HEK293T (cell line): ENCODE measurements around the gene ZGPAT.

ENCODE experiments used
- CTCF ChIA-PET: fragments of 350-600 bp; formaldehyde crosslinking; extraction: SDS; loops from one replicate; lab custom pipeline; 2021; ENCODE audit warnings: antibody characterized with exemption, inconsistent platforms; lab: Yijun Ruan, JAX
- POLR2A ChIA-PET: fragments of 350-600 bp; formaldehyde crosslinking; extraction: SDS; loops from one replicate; lab custom pipeline; 2020; ENCODE audit warnings: antibody characterized with exemption, inconsistent platforms; lab: Yijun Ruan, JAX
- DNase-seq: peaks from one replicate; pipeline ENCODE4 v3.0.0; 2012; ENCODE audit warnings: mixed read lengths; ENCODE audit errors: extremely low spot score
- ARNT ChIP-seq: fragments of 450-650 bp; IDR thresholded peaks from 2 replicates; pipeline ENCODE4 v1.6.1; 2017; ENCODE audit warnings: mild to moderate bottlenecking
- BHLHE40 ChIP-seq: fragments of 450-650 bp; IDR thresholded peaks from 2 replicates; pipeline ENCODE4 v1.6.1; 2016; ENCODE audit warnings: mild to moderate bottlenecking, moderate library complexity, borderline replicate concordance
- CTBP1 ChIP-seq: fragments of 450-650 bp; IDR thresholded peaks from 2 replicates; pipeline ENCODE4 v1.6.1; 2016; ENCODE audit warnings: borderline replicate concordance
- ELF4 ChIP-seq: fragments of 450-650 bp; IDR thresholded peaks from 2 replicates; pipeline ENCODE4 v1.6.1; 2017; ENCODE audit warnings: antibody characterized with exemption
- FOXA1 ChIP-seq: fragments of 450-650 bp; IDR thresholded peaks from 2 replicates; pipeline ENCODE4 v1.6.1; 2016; ENCODE audit warnings: mild to moderate bottlenecking
- FOXK2 ChIP-seq: fragments of 450-650 bp; IDR thresholded peaks from 2 replicates; pipeline ENCODE4 v1.6.1; 2016; ENCODE audit warnings: mild to moderate bottlenecking
- FOXM1 ChIP-seq: fragments of 450-650 bp; IDR thresholded peaks from 2 replicates; pipeline ENCODE4 v1.6.1; 2017; ENCODE audit warnings: mild to moderate bottlenecking, borderline replicate concordance
- HDGF ChIP-seq: fragments of 450-650 bp; IDR thresholded peaks from 2 replicates; pipeline ENCODE4 v1.6.1; 2017; ENCODE audit warnings: antibody characterized with exemption, borderline replicate concordance
- L3MBTL2 ChIP-seq: fragments of 450-650 bp; conservative IDR thresholded peaks from 2 replicates; pipeline ENCODE4 v1.6.1; 2016; ENCODE audit warnings: mild to moderate bottlenecking
- LEF1 ChIP-seq: fragments of 450-650 bp; IDR thresholded peaks from 2 replicates; pipeline ENCODE4 v1.6.1; 2017; ENCODE audit warnings: mild to moderate bottlenecking, borderline replicate concordance
- NFRKB ChIP-seq: fragments of 450-650 bp; IDR thresholded peaks from 2 replicates; pipeline ENCODE4 v1.6.1; 2016; ENCODE audit warnings: mild to moderate bottlenecking, moderate library complexity
- PKNOX1 ChIP-seq: fragments of 450-650 bp; IDR thresholded peaks from 2 replicates; pipeline ENCODE4 v1.6.1; 2016
- SP1 ChIP-seq: fragments of 450-650 bp; IDR thresholded peaks from 2 replicates; pipeline ENCODE4 v1.6.1; 2017
- SUZ12 ChIP-seq: fragments of 450-650 bp; IDR thresholded peaks from 2 replicates; pipeline ENCODE4 v1.6.1; 2016; ENCODE audit warnings: mild to moderate bottlenecking
- TARDBP ChIP-seq: fragments of 450-650 bp; IDR thresholded peaks from 2 replicates; pipeline ENCODE4 v1.6.1; 2016
- ZNF384 ChIP-seq: fragments of 450-650 bp; IDR thresholded peaks from 2 replicates; pipeline ENCODE4 v1.6.1; 2016

Gene ZGPAT

GRCh38 chr20:63673951-63674350 lies 33.9 kb upstream of the ZGPAT start:
- POLR2A ChIA-PET, result no interaction called here
- CTCF ChIA-PET, result no interaction called here
- DNase-seq, result no peak
- TF ChIP-seq TARDBP (no peak), ZNF384 (no peak), PKNOX1 (no peak), BHLHE40 (no peak), FOXK2 (no peak), CTBP1 (no peak), FOXM1 (no peak), ARNT (no peak), HDGF (no peak), SUZ12 (no peak), L3MBTL2 (no peak), FOXA1 (no peak), LEF1 (no peak), NFRKB (no peak)

- CTCF ChIA-PET, result no interaction called here
Observed at GRCh38 chr20:63675681-63676368, 32.0 kb upstream of the ZGPAT start.

GRCh38 chr20:63678071-63678470 lies 29.8 kb upstream of the ZGPAT start:
- DNase-seq, result no peak
- POLR2A ChIA-PET, result no interaction called here
- no peak for TF ChIP-seq SP1
- TF ChIP-seq FOXK2, result no peak
- no peak for TF ChIP-seq FOXM1
- TF ChIP-seq CTBP1, result no peak
- TF ChIP-seq TARDBP, result no peak
- TF ChIP-seq ZNF384, result no peak
- CTCF ChIA-PET, result no interaction called here

More at GRCh38 chr20:63675681-63676368, 32.0 kb upstream of the ZGPAT start:
- TF ChIP-seq FOXA1, result no peak
- TF ChIP-seq HDGF, result no peak
- TF ChIP-seq ARNT, result no peak
- TF ChIP-seq ZNF384, result no peak
- no peak for TF ChIP-seq CTBP1
- no peak for TF ChIP-seq L3MBTL2
- TF ChIP-seq SUZ12, result no peak
- no peak for TF ChIP-seq PKNOX1
- TF ChIP-seq TARDBP, result no peak
- no peak for TF ChIP-seq FOXK2
- no peak for TF ChIP-seq FOXM1
- no peak for TF ChIP-seq SP1
- no peak for TF ChIP-seq ELF4
- TF ChIP-seq LEF1, result no peak
- no peak for TF ChIP-seq NFRKB
- TF ChIP-seq BHLHE40, result no peak
- POLR2A ChIA-PET, result interaction anchor here (0.6 kb wide), 1 partner anchor 30 kb away, joined by 3 read pairs; no protein-coding TSS in a partner anchor
- DNase-seq, result no peak

- ChIA-PET POLR2A (interaction anchor here (1.4 kb wide), 1 partner anchor 20 kb away, joined by 5 read pairs; the partner anchor contains the start of gene RTEL1), CTCF (no interaction called here)
- no peak for TF ChIP-seq SP1
- TF ChIP-seq ZNF384, result no peak
- no peak for TF ChIP-seq ARNT
- no peak for TF ChIP-seq PKNOX1
- no peak for TF ChIP-seq FOXM1
- no peak for TF ChIP-seq HDGF
- TF ChIP-seq NFRKB, result no peak
- no peak for TF ChIP-seq BHLHE40
- TF ChIP-seq LEF1, result no peak
- no peak for TF ChIP-seq FOXA1
- TF ChIP-seq SUZ12, result no peak
- TF ChIP-seq CTBP1, result no peak
- TF ChIP-seq TARDBP, result no peak
- DNase-seq, result no peak
Observed at GRCh38 chr20:63678667-63679465, 29.0 kb upstream of the ZGPAT start.

- CTCF ChIA-PET, result no interaction called here
- POLR2A ChIA-PET, result interaction anchor here (1.4 kb wide), 1 partner anchor 21 kb away, joined by 5 read pairs; the partner anchor contains the start of gene RTEL1
- TF ChIP-seq L3MBTL2 (no peak), FOXK2 (no peak), TARDBP (no peak), CTBP1 (no peak)
- DNase-seq, result no peak
Observed at GRCh38 chr20:63679799-63680305, 28.0 kb upstream of the ZGPAT start.

- CTCF ChIA-PET, result no interaction called here
- TF ChIP-seq FOXA1 (no peak), NFRKB (no peak), LEF1 (no peak), HDGF (no peak), SUZ12 (no peak), CTBP1 (no peak), L3MBTL2 (no peak), FOXM1 (no peak), PKNOX1 (no peak), TARDBP (no peak), BHLHE40 (no peak), FOXK2 (no peak)
- no peak for DNase-seq
- POLR2A ChIA-PET, result interaction anchor here (1.4 kb wide), 1 partner anchor 22 kb away, joined by 5 read pairs; the partner anchor contains the start of gene RTEL1
Observed at GRCh38 chr20:63680427-63680826, 27.4 kb upstream of the ZGPAT start.
